ENCODE data around the gene ZEB1. TPM values are rescaled to one million over a fixed set of nuclear protein-coding genes. Genes with fewer than 3 reads are reported as not detected.

Gene ZEB1
- total and polyA plus RNA-seq, 2 donors (not counting 1 experiment from before 2014, with no cell fraction given) = 73.7 to 221 TPM

GRCh38 chr10:31467791-31468535 lies 148.9 kb downstream of the ZEB1 start:
- Histone ChIP-seq H3K79me2 (ENCODE audit: control insufficient read depth, insufficient read depth, low read length) (peaks cover 13% of the 10 kb centered on the region), H4K20me1 (ENCODE audit: control insufficient read depth, extremely low read depth, insufficient read depth, low read length) (no peaks in the 10 kb centered on the region), H3K27me3 (ENCODE audit: control insufficient read depth, insufficient read depth, low read length) (no peaks in the 10 kb centered on the region), H2AFZ (ENCODE audit: low read length) (no peak overlapping the region), H3K36me3 (ENCODE audit: control insufficient read depth, insufficient read depth, low read length) (peaks cover 11% of the 10 kb centered on the region), H3K4me2 (ENCODE audit: extremely low read depth, insufficient read depth, low read length) (no peak overlapping the region), H3K4me1 (ENCODE audit: control insufficient read depth, extremely low read depth, insufficient read depth, low read length) (no peaks in the 10 kb centered on the region), H3K27ac (ENCODE audit: insufficient read depth, low read length) (no peak overlapping the region), H3K4me3 (replicated peaks in 1 of 4; ENCODE audit: control extremely low read depth in 1 of 4, insufficient read depth in 1 of 4, low read depth in 3 of 4, low read length in 4 of 4) (no peak overlapping the region), H3K9me3 (ENCODE audit: control insufficient read depth, insufficient read depth, low read depth, low read length) (no peaks in the 10 kb centered on the region), H3K9ac (ENCODE audit: insufficient read depth, low read length) (no peak overlapping the region)
- TF ChIP-seq CTCF (conservative IDR thresholded peaks at IDR 0.05 in 1 of 2, IDR thresholded peaks at IDR 0.05 in 1 of 2; ENCODE audit: low read depth in 1 of 2, low read length in 2 of 2) (peak; percentile 21 to 30), EZH2 (IDR thresholded peaks at IDR 0.05; ENCODE audit: low read length, missing control alignments) (no peak)
- peak in 1 of 2 donors; percentile 20 for DNase-seq (ENCODE audit: low read depth in 2 of 2)

GRCh38 chr10:31468536-31468859 lies 149.5 kb downstream of the ZEB1 start:
- no peak for DNase-seq (ENCODE audit: low read depth in 2 of 2)
- H3K27ac ChIP-seq (ENCODE audit: insufficient read depth, low read length) = no peak overlapping the region
- no peaks in the 10 kb centered on the region for H4K20me1 ChIP-seq (ENCODE audit: control insufficient read depth, extremely low read depth, insufficient read depth, low read length)
- H2AFZ ChIP-seq (ENCODE audit: low read length) = no peak overlapping the region
- no peak overlapping the region for H3K4me2 ChIP-seq (ENCODE audit: extremely low read depth, insufficient read depth, low read length)
- no peaks in the 10 kb centered on the region for H3K9me3 ChIP-seq (ENCODE audit: control insufficient read depth, insufficient read depth, low read depth, low read length)
- H3K79me2 ChIP-seq (ENCODE audit: control insufficient read depth, insufficient read depth, low read length) = peaks cover 13% of the 10 kb centered on the region
- H3K9ac ChIP-seq (ENCODE audit: insufficient read depth, low read length) = no peak overlapping the region
- H3K36me3 ChIP-seq (ENCODE audit: control insufficient read depth, insufficient read depth, low read length) = peaks cover 11% of the 10 kb centered on the region
- TF ChIP-seq EZH2 (IDR thresholded peaks at IDR 0.05; ENCODE audit: low read length, missing control alignments) (no peak), CTCF (conservative IDR thresholded peaks at IDR 0.05 in 1 of 2, IDR thresholded peaks at IDR 0.05 in 1 of 2; ENCODE audit: low read depth in 1 of 2, low read length in 2 of 2) (no peak)
- no peaks in the 10 kb centered on the region for H3K27me3 ChIP-seq (ENCODE audit: control insufficient read depth, insufficient read depth, low read length)
- H3K4me1 ChIP-seq (ENCODE audit: control insufficient read depth, extremely low read depth, insufficient read depth, low read length) = no peaks in the 10 kb centered on the region
- H3K4me3 ChIP-seq (replicated peaks in 1 of 4; ENCODE audit: control extremely low read depth in 1 of 4, insufficient read depth in 1 of 4, low read depth in 3 of 4, low read length in 4 of 4) = no peak overlapping the region

- H3K27me3 ChIP-seq (ENCODE audit: control insufficient read depth, insufficient read depth, low read length) = no peaks in the 10 kb centered on the region
- H3K4me3 ChIP-seq (replicated peaks in 1 of 4; ENCODE audit: control extremely low read depth in 1 of 4, insufficient read depth in 1 of 4, low read depth in 3 of 4, low read length in 4 of 4) = no peak overlapping the region
- H3K9ac ChIP-seq (ENCODE audit: insufficient read depth, low read length) = no peak overlapping the region
- no peaks in the 10 kb centered on the region for H3K4me1 ChIP-seq (ENCODE audit: control insufficient read depth, extremely low read depth, insufficient read depth, low read length)
- DNase-seq (ENCODE audit: low read depth in 2 of 2) = no peak
- no peaks in the 10 kb centered on the region for H4K20me1 ChIP-seq (ENCODE audit: control insufficient read depth, extremely low read depth, insufficient read depth, low read length)
- H3K9me3 ChIP-seq (ENCODE audit: control insufficient read depth, insufficient read depth, low read depth, low read length) = no peaks in the 10 kb centered on the region
- no peak for TF ChIP-seq CTCF (conservative IDR thresholded peaks at IDR 0.05 in 1 of 2, IDR thresholded peaks at IDR 0.05 in 1 of 2; ENCODE audit: low read depth in 1 of 2, low read length in 2 of 2)
- no peak for TF ChIP-seq EZH2 (IDR thresholded peaks at IDR 0.05; ENCODE audit: low read length, missing control alignments)
- H3K27ac ChIP-seq (ENCODE audit: insufficient read depth, low read length) = no peak overlapping the region
- H2AFZ ChIP-seq (ENCODE audit: low read length) = no peak overlapping the region
- no peak overlapping the region for H3K4me2 ChIP-seq (ENCODE audit: extremely low read depth, insufficient read depth, low read length)
- H3K79me2 ChIP-seq (ENCODE audit: control insufficient read depth, insufficient read depth, low read length) = no peaks in the 10 kb centered on the region
- H3K36me3 ChIP-seq (ENCODE audit: control insufficient read depth, insufficient read depth, low read length) = no peaks in the 10 kb centered on the region
These were observed 156.5 kb downstream of the ZEB1 start for GRCh38 chr10:31475519-31475918.

Measured in fibroblast of lung (primary cell).